DMS153 treated with DMSO at 0.1 percent for 48 hours (cell line): ENCODE results near the gene BMP2.

ENCODE experiments used
- DNase-seq: peaks from one replicate; lab custom pipeline; 2025; ENCODE audit not compliant: unreplicated experiment; lab: John Stamatoyannopoulos, UW

BMP2 gene

GRCh38 chr20:6828794-6829423, 61.4 kb downstream of the BMP2 start:
- DNase-seq = peak; percentile 86

- peak; percentile 13 for DNase-seq
Observed at GRCh38 chr20:6829510-6830116, 62.1 kb downstream of the BMP2 start.
